Measurements from ENCODE around the gene TMEM33. TPM values are rescaled to one million over a fixed set of nuclear protein-coding genes. Genes with fewer than 3 reads are reported as not detected.
A peak's percentile ranks its signal among the peaks of the same experiment; 100 is the strongest.

The TMEM33 gene
- total RNA-seq, 1 experiment from 2014 or later = 64.4 TPM

DNA sequence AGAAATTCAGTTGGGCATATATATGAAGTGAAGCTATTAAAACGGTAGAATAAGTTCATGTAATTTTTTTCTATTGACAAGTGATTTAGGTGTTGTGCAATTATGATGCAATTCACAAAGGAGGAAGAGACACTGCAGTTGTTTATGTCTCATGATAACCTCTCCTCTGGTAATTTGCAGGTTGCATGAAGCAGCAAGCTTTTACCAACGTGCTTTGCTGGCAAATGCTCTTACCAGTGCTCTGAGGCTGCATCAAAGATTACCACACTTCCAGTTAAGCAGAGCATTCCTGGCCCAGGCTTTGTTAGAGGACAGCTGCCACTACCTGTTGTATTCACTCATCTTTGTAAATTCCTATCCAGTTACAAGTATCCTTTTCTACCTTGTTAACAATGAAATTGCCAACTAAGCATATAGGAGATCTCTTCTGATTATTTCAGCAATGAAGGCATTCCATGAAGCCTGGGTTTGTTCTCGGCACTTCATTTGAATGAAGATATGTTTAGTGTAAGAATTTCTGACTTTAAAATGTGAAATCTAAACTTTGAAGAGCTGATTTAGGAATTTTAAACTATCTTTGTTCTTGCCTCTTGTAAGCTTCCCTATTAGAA, 3.9 kb downstream of the TMEM33 start:
- DNase-seq (ENCODE audit: low read depth) = peak; percentile 6

DNA sequence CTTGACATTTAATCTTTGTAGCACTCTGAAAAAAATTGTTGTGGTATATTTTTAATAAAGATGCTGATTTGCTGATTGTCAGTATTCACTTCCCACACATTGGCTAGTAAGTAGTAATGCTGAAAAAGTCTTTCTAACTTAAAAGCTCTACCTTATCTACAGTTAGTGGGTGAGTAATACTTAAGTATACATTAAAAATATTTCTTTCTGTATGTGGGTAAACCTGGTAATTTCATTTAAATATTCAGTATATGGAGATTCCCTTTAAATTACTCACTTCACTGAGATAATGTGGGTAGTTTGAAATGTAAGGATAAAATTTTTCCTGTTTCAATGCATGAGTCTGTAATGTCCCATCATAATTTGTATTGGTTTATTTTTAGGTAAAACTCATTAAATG, 5.6 kb downstream of the TMEM33 start:
- no peak for DNase-seq (ENCODE audit: low read depth)

GRCh38 chr4:41943506-41943905, 8.3 kb downstream of the TMEM33 start:
- DNase-seq (ENCODE audit: low read depth) = no peak

DNA sequence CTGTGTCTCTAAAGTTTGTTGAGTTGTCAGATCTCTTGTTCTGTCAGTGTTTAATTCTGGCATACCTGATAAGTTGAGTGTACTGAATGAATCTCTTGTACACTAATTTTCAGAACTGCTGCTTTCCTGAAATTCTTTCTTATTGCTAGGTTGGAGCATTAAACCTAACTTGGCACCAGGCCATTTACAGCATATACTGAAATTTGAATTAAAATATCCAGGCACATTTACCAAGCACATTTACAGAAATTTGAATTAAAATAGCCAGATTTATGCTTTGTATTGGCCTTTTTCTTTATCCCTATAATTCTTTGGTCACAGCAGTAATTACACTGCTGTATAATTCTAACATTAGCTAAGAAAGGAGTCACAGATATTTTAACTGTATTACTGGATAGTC, 8.9 kb downstream of the TMEM33 start:
- no peak for DNase-seq (ENCODE audit: low read depth)

DNA sequence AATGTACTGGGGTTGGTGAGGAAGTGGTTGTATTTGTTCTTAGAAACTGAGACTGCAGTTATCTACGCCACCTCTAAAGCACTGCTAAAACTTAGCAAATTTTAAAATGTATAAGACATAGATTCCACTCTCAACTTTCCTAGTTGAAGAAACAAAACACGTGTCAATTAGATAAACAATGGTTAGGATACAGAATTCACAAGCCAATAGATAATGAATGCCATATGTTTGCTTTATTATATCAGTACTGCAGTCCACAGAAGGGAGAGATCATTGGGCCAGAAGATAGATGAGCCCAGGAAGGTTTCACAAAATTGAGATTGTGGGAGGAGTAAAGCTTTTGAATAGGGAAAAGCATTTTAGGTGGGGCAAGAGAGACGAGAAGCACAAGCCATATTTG, 14.3 kb downstream of the TMEM33 start:
- DNase-seq (ENCODE audit: low read depth) = no peak

DNA sequence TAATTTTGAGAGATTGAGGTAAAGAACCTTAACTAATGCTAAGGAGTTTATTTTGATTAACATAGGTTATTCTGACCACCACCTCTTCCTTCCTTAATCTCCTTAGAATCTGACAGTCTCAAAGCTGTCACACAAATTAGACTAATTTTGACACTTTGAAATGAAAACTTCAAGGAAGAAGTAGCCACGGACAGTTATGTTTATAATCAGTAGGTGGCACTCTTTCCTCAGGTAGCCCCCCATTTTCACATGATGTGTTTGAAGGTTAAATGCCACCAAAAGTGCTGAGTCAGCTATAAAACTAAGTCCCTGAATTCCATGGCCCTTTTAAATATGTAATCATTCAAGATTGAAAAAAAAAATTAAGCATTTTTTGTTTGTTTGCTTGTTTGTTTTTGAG, 22.4 kb downstream of the TMEM33 start:
- DNase-seq (ENCODE audit: low read depth) = peak; percentile 40

DNA sequence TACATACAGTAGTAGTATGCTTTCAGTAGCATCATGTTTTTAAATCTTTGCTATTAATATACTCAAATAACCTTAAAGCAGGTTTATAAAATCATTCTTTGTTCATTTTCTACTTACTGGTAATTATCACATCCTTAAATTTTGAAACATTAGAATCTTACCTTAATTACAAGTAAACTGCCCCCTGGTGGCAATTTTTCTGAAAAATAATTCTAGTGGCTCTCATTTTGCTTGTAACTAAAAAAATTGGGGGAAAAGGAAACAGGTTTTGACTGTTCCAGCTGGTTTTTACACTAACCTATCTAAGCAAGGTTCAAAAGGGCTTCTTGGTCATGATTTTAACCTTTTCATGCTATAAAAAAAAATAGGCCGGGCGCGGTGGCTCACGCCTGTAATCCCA, 27.9 kb downstream of the TMEM33 start:
- DNase-seq (ENCODE audit: low read depth) = peak; percentile 16

DNA sequence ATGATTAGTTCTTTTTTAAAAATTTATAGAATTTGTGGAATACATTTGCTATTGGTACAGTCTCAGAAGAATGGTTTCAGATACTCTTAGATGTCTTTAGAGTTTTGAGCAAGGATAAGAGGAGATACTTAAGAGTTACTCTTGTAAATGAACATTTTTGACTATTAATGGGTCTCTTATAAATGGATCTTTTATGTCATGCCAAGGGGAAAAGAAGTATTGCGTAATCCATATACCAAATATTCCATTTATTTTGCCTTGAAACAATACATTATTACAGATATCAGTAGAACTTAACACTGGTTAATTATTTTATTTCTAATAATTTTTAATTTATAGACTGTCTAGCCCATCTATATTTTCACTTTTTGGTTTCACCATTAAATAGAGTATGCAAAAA, 29.2 kb downstream of the TMEM33 start:
- DNase-seq (ENCODE audit: low read depth) = no peak

- no peak for DNase-seq (ENCODE audit: low read depth)
These were observed 32.2 kb downstream of the TMEM33 start for GRCh38 chr4:41967392-41967791.

GRCh38 chr4:41969671-41970070, 34.4 kb downstream of the TMEM33 start:
- no peak for DNase-seq (ENCODE audit: low read depth)

DNA sequence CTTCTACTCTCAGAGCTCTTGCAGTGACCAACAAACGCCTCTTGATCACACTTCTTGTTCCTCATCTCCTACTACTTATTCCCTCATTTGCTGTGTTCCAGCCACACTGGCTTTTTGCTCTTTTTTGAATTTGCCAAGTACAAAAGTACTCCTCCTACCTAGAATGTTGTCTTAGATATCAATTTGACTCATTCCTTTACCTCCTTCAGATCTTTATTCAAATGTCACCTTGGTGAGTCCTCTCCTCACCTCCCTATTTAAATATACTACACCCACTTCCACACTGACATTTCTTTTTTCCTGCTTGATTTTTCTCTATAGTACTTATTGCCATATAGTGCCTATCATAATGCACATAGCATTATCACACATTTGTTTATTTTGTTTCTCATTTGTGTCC, 40.1 kb downstream of the TMEM33 start:
- DNase-seq (ENCODE audit: low read depth) = no peak

DNA sequence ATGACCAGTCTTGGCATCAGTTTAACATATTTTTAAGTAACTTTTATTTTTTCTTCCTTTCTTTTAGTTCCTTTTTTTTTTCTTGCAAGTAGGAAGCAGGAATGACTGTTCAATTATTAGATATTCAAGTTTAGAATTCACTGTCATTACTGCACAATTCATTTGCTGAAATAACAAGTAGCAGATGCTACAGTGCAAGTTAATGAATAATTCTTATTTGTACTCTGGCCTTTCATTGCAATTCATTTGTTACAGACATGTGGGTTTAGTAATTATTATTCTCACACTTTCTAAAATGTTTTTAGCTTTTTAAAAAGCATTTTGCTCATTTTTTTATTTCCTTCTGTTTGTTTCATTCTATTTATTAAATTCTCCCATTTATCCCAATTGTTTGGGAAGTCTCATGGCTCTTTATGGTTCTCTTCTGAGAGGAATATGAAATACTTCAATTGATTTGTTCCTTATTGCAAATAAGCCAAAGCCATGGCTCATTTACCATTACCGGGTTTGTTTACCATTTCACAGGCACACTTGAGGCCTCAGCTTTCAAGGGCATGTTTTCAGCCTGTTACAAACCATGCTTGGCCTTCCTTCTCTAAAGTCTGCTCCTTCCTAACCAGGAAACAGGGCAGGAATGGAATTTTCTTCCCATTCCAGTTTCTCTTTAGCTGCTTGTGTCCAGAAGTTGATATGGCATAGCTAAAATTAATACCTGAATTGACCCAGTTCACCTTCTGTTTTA, 41.7 kb downstream of the TMEM33 start:
- no peak for DNase-seq (ENCODE audit: low read depth)

DNA sequence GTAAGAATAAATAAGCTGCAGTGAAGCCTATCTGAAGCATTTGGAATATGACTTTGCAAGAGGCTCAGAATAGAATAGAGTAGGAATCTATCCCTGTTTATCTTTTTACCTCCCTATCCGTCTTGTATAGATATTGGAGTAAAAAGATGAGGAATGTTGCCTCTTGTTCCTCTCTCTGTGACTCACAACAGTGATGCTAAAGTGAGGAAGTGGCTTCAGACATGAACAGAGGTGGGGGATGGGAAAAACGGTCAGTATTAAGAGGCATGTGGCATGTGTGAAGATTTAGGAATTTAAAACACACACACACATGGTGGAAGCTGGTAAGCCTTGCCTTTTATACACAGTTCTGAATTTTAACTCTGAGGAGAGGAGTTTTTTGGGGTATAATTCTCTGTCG, 42.5 kb downstream of the TMEM33 start:
- DNase-seq (ENCODE audit: low read depth) = peak; percentile 77

DNA sequence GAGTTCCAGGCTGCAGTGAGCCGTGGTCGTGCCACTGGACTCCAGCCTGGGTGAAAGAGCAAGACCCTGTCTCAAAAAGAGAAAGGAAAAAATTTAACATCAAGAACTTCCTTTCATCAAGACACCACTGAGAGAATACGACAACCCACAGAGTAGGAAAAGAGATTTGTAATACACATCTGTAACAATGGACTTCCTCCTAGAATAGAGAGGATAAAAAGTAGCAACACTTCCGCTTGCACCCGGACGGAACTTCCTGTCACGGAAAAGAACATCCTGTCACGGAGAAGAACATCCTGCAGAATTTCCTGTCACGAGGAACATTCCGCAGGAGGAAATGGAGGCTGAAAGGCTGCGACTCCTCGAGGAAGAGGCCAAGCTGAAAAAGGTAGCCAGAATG, 46.2 kb downstream of the TMEM33 start, which contains the start of gene DCAF4L1:
DCAF4L1 (plus strand) TSS at position 301 of the 400 bp plus-strand sequence; CDS start at position 338, 37 bp downstream.
- DNase-seq (ENCODE audit: low read depth) = no peak

- DNase-seq (ENCODE audit: low read depth) = no peak
These were observed 47.5 kb downstream of the TMEM33 start for GRCh38 chr4:41982716-41983115.

- no peak for DNase-seq (ENCODE audit: low read depth)
These were observed 49.9 kb downstream of the TMEM33 start for GRCh38 chr4:41985151-41985550.

GRCh38 chr4:41989994-41990364, 54.8 kb downstream of the TMEM33 start:
- DNase-seq (ENCODE audit: low read depth) = no peak

- DNase-seq (ENCODE audit: low read depth) = peak; percentile 92
These were observed 55.3 kb downstream of the TMEM33 start, which contains the start of gene SLC30A9 for GRCh38 chr4:41990365-41991111. TSS of gene SLC30A9 (plus strand) at chr4:41990530. CDS start at chr4:41990652, 122 bp downstream.

- DNase-seq (ENCODE audit: low read depth) = no peak
These were observed 56.9 kb downstream of the TMEM33 start for GRCh38 chr4:41991916-41992767.

DNA sequence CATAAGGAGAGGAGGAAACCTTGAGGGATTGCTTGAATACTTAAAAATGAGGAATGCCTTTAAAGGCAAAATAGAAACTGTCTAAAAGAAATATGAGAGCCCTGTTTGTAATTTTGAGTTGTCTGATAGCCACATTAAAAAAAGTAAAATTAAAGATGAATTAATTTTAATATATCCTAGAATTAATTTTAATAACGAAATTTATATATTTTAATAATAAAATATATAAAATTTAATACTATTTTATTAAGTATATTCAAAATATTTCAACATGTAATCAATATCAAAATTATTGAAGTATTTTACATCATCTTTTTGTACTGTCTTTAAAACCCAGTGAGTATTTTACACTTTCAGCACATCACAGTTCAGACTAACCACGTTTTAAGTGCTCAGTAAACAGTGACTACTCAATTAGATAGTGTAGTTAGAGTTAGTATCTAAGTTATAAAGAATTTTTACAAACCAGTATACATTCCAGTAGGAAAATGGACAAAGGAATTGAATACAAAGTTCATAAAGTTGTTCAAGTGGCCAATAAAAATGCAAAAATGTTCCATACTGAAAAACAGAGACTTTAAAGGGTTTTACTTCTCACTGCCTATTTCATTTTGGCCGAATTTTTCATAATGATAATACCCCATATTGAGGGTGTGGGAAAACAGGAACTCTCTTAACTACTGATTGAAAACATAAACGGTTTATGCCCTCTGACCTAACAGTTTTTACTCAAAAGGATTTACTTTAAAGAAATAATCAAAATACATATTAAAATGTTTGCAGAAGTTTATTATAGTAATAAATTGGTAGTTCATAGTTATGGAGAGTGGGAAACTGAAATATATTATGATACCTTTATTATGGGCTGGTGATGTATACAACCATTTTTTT, 58.0 kb downstream of the TMEM33 start:
- no peak for DNase-seq (ENCODE audit: low read depth)
